ENCODE results near the gene SERINC5.
"Not testable (repeated sequence)": the region's sequence is repeated elsewhere in the genome, so short reads cannot be mapped to it uniquely, and the experiment has no call there.

Gene SERINC5

GRCh38 chr5:80225189-80225933 lies 30.5 kb downstream of the SERINC5 start:
- no peak for DNase-seq

- no peak for DNase-seq
These were observed 32.3 kb downstream of the SERINC5 start for GRCh38 chr5:80223561-80223960.

- DNase-seq, result no peak
These were observed 35.5 kb downstream of the SERINC5 start for GRCh38 chr5:80220245-80220897.

GRCh38 chr5:80219391-80219790 lies 36.5 kb downstream of the SERINC5 start:
- peak; percentile 64 for DNase-seq

GRCh38 chr5:80217667-80218066 lies 38.2 kb downstream of the SERINC5 start:
- DNase-seq, result no peak

GRCh38 chr5:80216753-80217596 lies 38.9 kb downstream of the SERINC5 start:
- peak; percentile 93 for DNase-seq

GRCh38 chr5:80216096-80216495 lies 39.8 kb downstream of the SERINC5 start:
- no peak for DNase-seq

- peak; percentile 59 for DNase-seq
These were observed 40.3 kb downstream of the SERINC5 start for GRCh38 chr5:80215523-80215922.

- DNase-seq, result no peak
These were observed 42.4 kb downstream of the SERINC5 start for GRCh38 chr5:80213466-80213865.

- no peak for DNase-seq
These were observed 43.6 kb downstream of the SERINC5 start for GRCh38 chr5:80212171-80212667.

GRCh38 chr5:80211327-80211726 lies 44.5 kb downstream of the SERINC5 start:
- DNase-seq, result no peak

GRCh38 chr5:80210014-80210413 lies 45.8 kb downstream of the SERINC5 start:
- no peak for DNase-seq

GRCh38 chr5:80208381-80208780 lies 47.5 kb downstream of the SERINC5 start:
- no peak for DNase-seq

- no peak for DNase-seq
These were observed 48.0 kb downstream of the SERINC5 start for GRCh38 chr5:80207832-80208231.

- no peak for DNase-seq
These were observed 49.6 kb downstream of the SERINC5 start for GRCh38 chr5:80206282-80206681.

- DNase-seq, result peak; percentile 76
These were observed 50.0 kb downstream of the SERINC5 start for GRCh38 chr5:80205846-80206245.

GRCh38 chr5:80204808-80205614 lies 50.8 kb downstream of the SERINC5 start:
- DNase-seq, result peak; percentile 97

GRCh38 chr5:80201763-80202162 lies 54.1 kb downstream of the SERINC5 start:
- DNase-seq, result not testable (repeated sequence)

- no peak for DNase-seq
These were observed 56.9 kb downstream of the SERINC5 start for GRCh38 chr5:80198920-80199319.

- DNase-seq, result no peak
These were observed 57.4 kb downstream of the SERINC5 start for GRCh38 chr5:80198399-80198798.

GRCh38 chr5:80195837-80196400 lies 59.9 kb downstream of the SERINC5 start:
- DNase-seq, result no peak

GRCh38 chr5:80194468-80194867 lies 61.4 kb downstream of the SERINC5 start:
- no peak for DNase-seq

Data from hematopoietic multipotent progenitor cell treated with erythropoietin and hydrocortisone succinate and interleukin-3 and kit ligand, for 6 days (in vitro differentiated cells).